H9 (cell line): ENCODE results near the gene SNURF. TPM values are rescaled to one million over a fixed set of nuclear protein-coding genes. Genes with fewer than 3 reads are reported as not detected.

Experiments
- DNase-seq: peaks from one replicate; pipeline ENCODE4 v3.0.0-alpha.2; 2017
- H2AFZ ChIP-seq: one replicate; pipeline ENCODE4 v1.6.1; 2013; ENCODE audit warnings: mild to moderate bottlenecking, low read length, control low read depth, moderate library complexity
- H2AK5ac ChIP-seq: 2 replicates; pipeline ENCODE4 v1.6.1; 2013; ENCODE audit warnings: low read length, control low read depth, mixed read lengths; ENCODE audit not compliant: insufficient read length
- H2BK120ac ChIP-seq: one replicate; pipeline ENCODE4 v1.6.1; 2013; ENCODE audit warnings: low read depth, mild to moderate bottlenecking, low read length, control low read depth, inconsistent platforms; ENCODE audit not compliant: poor library complexity, severe bottlenecking
- H2BK12ac ChIP-seq: 2 replicates; pipeline ENCODE4 v1.6.1; 2013; ENCODE audit warnings: low read length, control low read depth, mixed read lengths, low read depth; ENCODE audit not compliant: insufficient read length
- H2BK15ac ChIP-seq: 2 replicates; pipeline ENCODE4 v1.6.1; 2013; ENCODE audit warnings: low read depth, low read length, control low read depth
- H2BK20ac ChIP-seq: one replicate; pipeline ENCODE4 v1.6.1; 2013; ENCODE audit warnings: low read depth, mild to moderate bottlenecking, low read length, control low read depth, inconsistent platforms; ENCODE audit not compliant: poor library complexity, severe bottlenecking
- H2BK5ac ChIP-seq: 2 replicates; pipeline ENCODE4 v1.6.1; 2013; ENCODE audit warnings: low read length, control low read depth, mixed read lengths; ENCODE audit not compliant: insufficient read length
- H3K14ac ChIP-seq: 2 replicates; pipeline ENCODE4 v1.6.1; 2013; ENCODE audit warnings: low read length, control low read depth; ENCODE audit not compliant: insufficient read depth
- H3K18ac ChIP-seq: 2 replicates; pipeline ENCODE4 v1.6.1; 2013; ENCODE audit warnings: low read depth, mild to moderate bottlenecking, mixed read lengths, low read length, control low read depth; ENCODE audit not compliant: insufficient read length
- H3K23ac ChIP-seq: 2 replicates; pipeline ENCODE4 v1.6.1; 2013; ENCODE audit warnings: low read length, control low read depth, mixed read lengths, low read depth; ENCODE audit not compliant: insufficient read length
- H3K23me2 ChIP-seq: 2 replicates; pipeline ENCODE4 v1.6.1; 2013; ENCODE audit warnings: low read depth, mild to moderate bottlenecking, mixed read lengths, low read length, control low read depth; ENCODE audit not compliant: insufficient read length, poor library complexity, severe bottlenecking
- H3K27ac ChIP-seq: 2 replicates; pipeline ENCODE4 v1.5.1; 2013; ENCODE audit warnings: low read length, control low read depth, mixed read lengths, low read depth; ENCODE audit not compliant: insufficient read length
- H3K27me3 ChIP-seq: 2 replicates; pipeline ENCODE4 v1.6.1; 2013; ENCODE audit warnings: low read length, control low read depth, inconsistent platforms; ENCODE audit not compliant: insufficient read depth
- H3K4ac ChIP-seq: 2 replicates; pipeline ENCODE4 v1.6.1; 2013; ENCODE audit warnings: low read depth, mild to moderate bottlenecking, control low read depth, inconsistent platforms, low read length, moderate library complexity
- H3K4me1 ChIP-seq: 2 replicates; pipeline ENCODE4 v1.6.1; 2013; ENCODE audit warnings: low read length, control low read depth, inconsistent platforms; ENCODE audit not compliant: insufficient read depth
- H3K4me2 ChIP-seq: 2 replicates; pipeline ENCODE4 v1.6.1; 2013; ENCODE audit warnings: low read length, control low read depth, mixed read lengths; ENCODE audit not compliant: insufficient read length, insufficient read depth
- H3K56ac ChIP-seq: 2 replicates; pipeline ENCODE4 v1.6.1; 2013; ENCODE audit warnings: low read depth, mild to moderate bottlenecking, mixed read lengths, low read length, control low read depth; ENCODE audit not compliant: insufficient read length
- H3K79me1 ChIP-seq: 2 replicates; pipeline ENCODE4 v1.6.1; 2013; ENCODE audit warnings: low read depth, mild to moderate bottlenecking, moderate library complexity, low read length, control low read depth, inconsistent platforms; ENCODE audit not compliant: insufficient read depth, poor library complexity, severe bottlenecking
- H3K79me2 ChIP-seq: 2 replicates; pipeline ENCODE4 v1.6.1; 2013; ENCODE audit warnings: low read length, control low read depth, inconsistent platforms; ENCODE audit not compliant: insufficient read depth
- H3K9ac ChIP-seq: 2 replicates; pipeline ENCODE4 v1.6.1; 2013; ENCODE audit warnings: low read length, control low read depth, mixed read lengths; ENCODE audit not compliant: insufficient read length; ENCODE audit errors: extremely low read depth
- H3K9me3 ChIP-seq: one replicate; pipeline ENCODE4 v1.6.1; 2013; ENCODE audit warnings: low read depth, low read length, inconsistent platforms; ENCODE audit not compliant: control insufficient read depth
- H3T11ph ChIP-seq: one replicate; pipeline ENCODE4 v1.6.1; 2013; ENCODE audit warnings: mild to moderate bottlenecking, low read length, control low read depth, inconsistent platforms
- H4K20me1 ChIP-seq: one replicate; pipeline ENCODE4 v1.6.1; 2013; ENCODE audit not compliant: control insufficient read depth, insufficient read length, insufficient read depth
- H4K5ac ChIP-seq: 2 replicates; pipeline ENCODE4 v1.6.1; 2013; ENCODE audit warnings: low read depth, mild to moderate bottlenecking, mixed read lengths, low read length, control low read depth; ENCODE audit not compliant: insufficient read length
- H4K8ac ChIP-seq: replicated peaks from 2 replicates; pipeline ENCODE4 v1.6.1; 2013; ENCODE audit warnings: low read length, control low read depth, mixed read lengths, low read depth; ENCODE audit not compliant: insufficient read length
- H4K91ac ChIP-seq: 2 replicates; pipeline ENCODE4 v1.6.1; 2013; ENCODE audit warnings: low read depth, mild to moderate bottlenecking, moderate library complexity, mixed read lengths, low read length, control low read depth; ENCODE audit not compliant: insufficient read length
- H3K27ac Mint-ChIP-seq, 3 experiments: 2 replicates in 2 of 3; 3 replicates in 1 of 3; pipeline ENCODE4 v1.8.0; 2020 to 2021; ENCODE audit warnings: mixed read lengths in 3 of 3, mild to moderate bottlenecking in 1 of 3, moderate library complexity in 1 of 3
- H3K27me3 Mint-ChIP-seq: 2 replicates; pipeline ENCODE4 v1.8.0; 2021; ENCODE audit warnings: low read depth, mild to moderate bottlenecking, moderate library complexity, mixed read lengths
- H3K36me3 Mint-ChIP-seq, 3 experiments: 2 replicates in 2 of 3; 3 replicates in 1 of 3; pipeline ENCODE4 v1.8.0; 2020 to 2021; ENCODE audit warnings: low read depth in 3 of 3, mixed read lengths in 3 of 3; ENCODE audit not compliant: insufficient read depth in 1 of 3
- H3K4me1 Mint-ChIP-seq, 2 experiments: 2 replicates each; pipeline ENCODE4 v1.8.0; 2020; ENCODE audit warnings: mixed read lengths in 2 of 2
- H3K4me3 Mint-ChIP-seq, 2 experiments: 2 replicates in 1 of 2; 3 replicates in 1 of 2; pipeline ENCODE4 v1.8.0; 2020 to 2021; ENCODE audit warnings: mild to moderate bottlenecking in 2 of 2, mixed read lengths in 2 of 2, moderate library complexity in 1 of 2
- H3K9me3 Mint-ChIP-seq, 2 experiments: 2 replicates in 1 of 2; 3 replicates in 1 of 2; pipeline ENCODE4 v1.8.0; 2020; ENCODE audit warnings: mild to moderate bottlenecking in 2 of 2, mixed read lengths in 2 of 2, moderate library complexity in 1 of 2
- WGBS: extraction: QIAGEN DNeasy Blood & Tissue Kit; methylation state at CpG from one replicate; pipeline ENCODE4 v1.1.7; 2013; ENCODE audit warnings: missing lambda C conversion rate, low lambda C conversion rate, mixed read lengths; ENCODE audit not compliant: insufficient read length; ENCODE audit errors: extremely low coverage; 5-methylcytosine and 5-hydroxymethylcytosine counted together
- total RNA-seq: library from RNA; stranded (reverse); gene quantifications from 2 replicates; pipeline ENCODE4 v1.2.1, GENCODE V29; 2021
- TF ChIP-seq, protein P1 (sequence below): fragments of 200-600 bp; sonication (generic); conservative IDR thresholded peaks from 3 replicates; pipeline ENCODE4 v1.8.0; 2021; ENCODE audit warnings: antibody characterized with exemption, mild to moderate bottlenecking

Gene SNURF
- total RNA-seq, 1 experiment from 2014 or later: 134 TPM

DNA sequence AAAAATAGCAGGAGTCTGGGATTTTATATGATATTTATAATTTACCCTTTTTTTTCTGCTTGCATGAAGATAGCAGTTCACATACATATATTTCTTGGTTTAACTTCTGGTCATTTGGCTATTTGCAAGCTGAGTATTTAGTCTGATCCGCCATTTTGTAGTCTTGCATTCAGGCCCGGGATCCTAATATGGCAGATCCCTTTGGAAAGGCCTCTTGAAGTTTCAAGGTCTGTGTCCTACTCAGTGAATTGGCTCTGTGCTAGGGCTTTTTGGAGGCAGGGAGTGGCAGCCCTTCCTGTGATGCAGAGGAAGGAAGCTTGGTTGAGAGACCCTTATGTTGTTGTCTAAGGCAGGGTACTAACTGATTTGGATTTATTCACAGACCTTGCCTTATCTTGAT lies 2.9 kb downstream of the SNURF start:
- no peak overlapping the region for H3K14ac ChIP-seq
- no peak overlapping the region for H2BK120ac ChIP-seq
- peak overlapping the region; percentile 60 for H3K4me2 ChIP-seq
- no peak overlapping the region for H4K91ac ChIP-seq
- peaks cover 41 to 71% (median 68%) of the 10 kb centered on the region in 3 experiments for H3K36me3 Mint-ChIP-seq
- peaks cover 70 to 81% of the 10 kb centered on the region in 2 experiments for H3K9me3 Mint-ChIP-seq
- no peak overlapping the region for H3T11ph ChIP-seq
- peak overlapping the region; percentile 71 for H3K9ac ChIP-seq
- H3K9me3 ChIP-seq: no peaks in the 10 kb centered on the region
- no peak overlapping the region for H3K4ac ChIP-seq
- no peak overlapping the region for H3K23ac ChIP-seq
- H3K23me2 ChIP-seq: no peaks in the 10 kb centered on the region
- no peak overlapping the region for H2BK15ac ChIP-seq
- TF ChIP-seq, protein P1, sequence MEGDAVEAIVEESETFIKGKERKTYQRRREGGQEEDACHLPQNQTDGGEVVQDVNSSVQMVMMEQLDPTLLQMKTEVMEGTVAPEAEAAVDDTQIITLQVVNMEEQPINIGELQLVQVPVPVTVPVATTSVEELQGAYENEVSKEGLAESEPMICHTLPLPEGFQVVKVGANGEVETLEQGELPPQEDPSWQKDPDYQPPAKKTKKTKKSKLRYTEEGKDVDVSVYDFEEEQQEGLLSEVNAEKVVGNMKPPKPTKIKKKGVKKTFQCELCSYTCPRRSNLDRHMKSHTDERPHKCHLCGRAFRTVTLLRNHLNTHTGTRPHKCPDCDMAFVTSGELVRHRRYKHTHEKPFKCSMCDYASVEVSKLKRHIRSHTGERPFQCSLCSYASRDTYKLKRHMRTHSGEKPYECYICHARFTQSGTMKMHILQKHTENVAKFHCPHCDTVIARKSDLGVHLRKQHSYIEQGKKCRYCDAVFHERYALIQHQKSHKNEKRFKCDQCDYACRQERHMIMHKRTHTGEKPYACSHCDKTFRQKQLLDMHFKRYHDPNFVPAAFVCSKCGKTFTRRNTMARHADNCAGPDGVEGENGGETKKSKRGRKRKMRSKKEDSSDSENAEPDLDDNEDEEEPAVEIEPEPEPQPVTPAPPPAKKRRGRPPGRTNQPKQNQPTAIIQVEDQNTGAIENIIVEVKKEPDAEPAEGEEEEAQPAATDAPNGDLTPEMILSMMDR: no peak
- H3K79me2 ChIP-seq: peaks cover 62% of the 10 kb centered on the region; the same call in 1 of the 2 replicates
- no peaks in the 10 kb centered on the region for H3K79me1 ChIP-seq
- peak overlapping the region; percentile 93 to 97 for H3K4me3 Mint-ChIP-seq
- no CpG with 5 or more reads among the region's 2 CpGs for WGBS
- H3K27ac ChIP-seq: no peak overlapping the region
- H3K27me3 Mint-ChIP-seq: no peaks in the 10 kb centered on the region; the same call in 1 of the 2 replicates
- no peak for DNase-seq
- no peak overlapping the region for H2BK5ac ChIP-seq
- H2BK20ac ChIP-seq: no peak overlapping the region
- H3K4me1 ChIP-seq: peaks cover 2% of the 10 kb centered on the region; the same call in 1 of the 2 replicates
- no peaks in the 10 kb centered on the region for H4K20me1 ChIP-seq
- peak overlapping the region; percentile 88 to 95 (median 94); a peak in 6 of 7 replicates for H3K27ac Mint-ChIP-seq
- no peak overlapping the region for H3K56ac ChIP-seq
- H3K4me1 Mint-ChIP-seq: peaks cover 29 to 41% of the 10 kb centered on the region in 2 experiments
- no peak overlapping the region for H2BK12ac ChIP-seq
- no peak overlapping the region for H2AFZ ChIP-seq
- no peak overlapping the region for H4K5ac ChIP-seq
- no peaks in the 10 kb centered on the region for H3K27me3 ChIP-seq
- H3K18ac ChIP-seq: no peak overlapping the region
- H4K8ac ChIP-seq: no peak overlapping the region
- H2AK5ac ChIP-seq: no peak overlapping the region
